T follicular helper cell (primary cell): Measurements from ENCODE around the gene SLC43A3.
"Not testable (repeated sequence)": the region's sequence is repeated elsewhere in the genome, so short reads cannot be mapped to it uniquely, and the experiment has no call there.

Source experiments
- DNase-seq: peaks from one replicate; pipeline ENCODE4 v3.0.0-alpha.2; 2020; ENCODE audit warnings: low read depth

SLC43A3 gene

DNA sequence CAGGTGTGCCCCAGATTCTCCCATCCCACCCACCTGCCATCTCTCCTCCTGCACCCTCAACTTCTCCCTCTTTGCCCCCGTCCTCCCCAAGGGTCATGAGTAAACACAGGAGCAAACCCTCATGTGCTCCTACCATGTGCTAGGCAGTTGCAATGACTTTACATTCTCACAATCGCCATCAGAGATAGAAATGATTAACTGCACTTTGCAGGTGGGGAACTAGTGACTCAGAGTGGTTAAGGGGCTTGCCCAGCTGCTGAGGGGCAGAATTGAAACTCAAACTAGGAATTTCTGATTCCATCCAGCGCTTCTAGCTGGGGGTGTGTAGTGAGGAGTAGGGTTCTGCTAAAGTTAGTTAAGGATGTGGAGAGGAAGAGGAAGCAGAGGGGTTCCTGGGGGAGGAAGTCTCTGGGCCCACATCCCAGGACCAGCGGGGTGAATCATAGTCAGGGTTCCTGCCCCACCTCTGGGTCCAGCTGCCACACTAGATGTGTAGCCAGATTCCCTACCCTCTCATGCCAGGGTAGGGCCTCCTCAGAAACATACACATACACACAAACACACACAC lies 20.5 kb downstream of the SLC43A3 start:
- DNase-seq: no peak

DNA sequence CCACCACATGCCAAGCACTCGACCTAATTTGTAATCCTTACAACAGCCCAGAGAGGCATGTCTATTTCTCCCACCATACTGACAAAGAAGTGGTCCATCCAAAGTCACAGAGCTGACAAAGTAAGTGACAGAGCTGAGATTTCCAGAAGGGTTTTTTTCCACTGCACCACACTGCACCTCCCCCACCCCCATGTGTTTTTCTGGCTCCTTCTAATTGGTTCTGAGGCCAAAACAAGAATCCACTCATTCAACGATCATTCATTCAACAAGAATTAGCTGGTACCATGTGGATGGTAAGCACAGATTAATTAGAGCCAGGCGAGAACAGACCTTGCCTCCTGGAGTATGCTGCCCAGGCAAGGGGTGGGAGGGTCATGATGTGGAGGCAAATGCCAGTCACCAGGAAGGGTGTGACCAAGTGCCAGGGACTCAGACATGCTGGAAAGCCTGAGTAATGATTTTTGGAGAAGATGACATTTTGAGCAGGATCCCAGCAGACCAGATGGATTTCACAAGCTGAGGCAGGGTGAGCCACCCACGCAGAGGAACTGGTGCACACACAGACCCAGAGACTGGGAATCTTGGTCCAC lies 21.6 kb downstream of the SLC43A3 start:
- DNase-seq: no peak

DNA sequence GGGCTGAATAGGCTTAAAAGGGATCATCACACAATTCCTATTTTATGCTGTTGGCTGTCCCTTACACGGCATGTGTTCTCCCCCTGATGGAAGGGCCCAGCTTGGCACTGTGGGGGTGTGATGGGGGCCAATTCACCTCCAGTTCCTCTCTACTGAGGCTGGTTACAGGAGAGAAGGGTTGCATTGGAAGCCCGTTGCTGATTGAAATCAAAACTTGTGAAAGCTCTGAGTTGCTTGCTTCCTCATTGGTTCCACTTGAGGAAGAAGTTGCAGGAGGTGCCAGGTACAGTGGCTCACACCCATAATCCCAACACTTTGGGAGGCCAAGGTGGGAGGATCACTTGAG lies 23.1 kb downstream of the SLC43A3 start:
- DNase-seq: no peak

DNA sequence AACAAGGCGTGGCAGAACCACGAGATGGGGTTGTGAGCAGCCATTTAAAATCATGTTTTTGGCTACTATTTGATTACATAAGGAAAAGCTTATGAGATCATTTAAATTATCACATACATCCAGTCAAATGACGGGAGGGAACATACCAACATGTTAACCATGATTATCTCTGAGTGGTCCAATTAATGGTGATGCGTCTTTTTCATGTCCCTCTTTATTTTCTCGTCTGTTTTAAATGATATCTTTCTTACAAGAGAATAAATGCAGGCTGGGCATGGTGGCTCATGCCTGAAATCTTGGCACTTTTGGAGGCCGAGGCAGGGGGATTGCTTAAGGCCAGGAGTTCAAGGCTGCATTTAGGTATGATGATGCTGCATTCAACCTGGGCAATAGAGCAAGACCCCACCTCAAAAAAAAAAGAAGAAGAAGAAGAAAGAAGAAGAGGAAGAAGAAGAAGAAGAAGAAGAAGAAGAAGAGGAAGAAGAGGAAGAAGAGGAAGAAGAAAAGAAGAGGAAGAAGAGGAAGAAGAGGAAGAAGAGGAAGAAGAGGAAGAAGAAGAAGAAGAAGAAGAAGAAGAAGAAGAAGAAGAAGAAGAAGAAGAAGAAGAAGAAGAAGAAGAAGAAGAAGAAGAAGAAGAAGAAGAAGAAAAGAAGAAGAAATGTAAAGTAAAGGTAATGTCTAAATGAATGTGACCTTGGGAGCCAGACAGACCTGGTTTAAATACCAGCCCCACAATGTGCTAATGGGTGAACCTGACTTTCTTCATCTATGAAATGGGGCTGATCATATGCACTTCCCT lies 23.7 kb downstream of the SLC43A3 start:
- DNase-seq: not testable (repeated sequence)

DNA sequence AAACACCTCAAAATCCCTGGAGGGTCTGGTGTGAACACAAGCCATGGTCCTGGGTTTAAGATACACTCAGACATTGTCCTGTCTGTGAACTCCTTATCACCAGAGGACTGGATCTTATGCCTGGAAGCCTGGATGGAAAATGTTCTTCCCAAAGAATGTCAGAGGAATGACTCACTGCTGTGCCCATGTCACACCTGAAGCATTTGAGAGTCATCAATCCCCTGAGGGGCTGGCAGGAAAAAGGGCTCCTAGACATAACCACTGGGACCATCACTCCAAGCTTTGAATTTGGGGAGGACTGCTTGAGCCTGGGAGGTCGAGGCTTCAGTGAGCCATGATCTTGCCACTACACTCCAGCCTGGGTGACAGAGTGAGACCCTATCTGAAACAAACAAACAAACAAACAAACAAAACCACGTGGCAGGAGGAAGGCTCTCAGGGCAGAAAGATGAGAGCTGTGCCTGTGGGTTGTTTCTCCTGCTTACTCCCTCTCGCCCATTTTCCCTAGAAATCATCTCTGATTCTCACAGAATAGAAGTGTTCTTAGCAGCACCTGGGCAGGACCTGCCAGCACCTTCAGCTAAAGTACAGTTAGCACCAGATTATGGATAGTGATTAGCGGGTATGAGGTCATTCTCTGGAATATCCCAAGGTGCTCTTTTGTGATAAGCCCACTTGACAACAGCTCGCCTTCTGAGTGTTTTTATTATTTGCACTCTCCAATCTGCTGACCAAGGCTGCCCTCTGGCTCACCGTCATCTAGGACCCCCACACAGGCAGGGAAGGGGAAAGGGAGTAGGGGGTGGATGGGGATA lies 24.5 kb downstream of the SLC43A3 start:
- no peak for DNase-seq

DNA sequence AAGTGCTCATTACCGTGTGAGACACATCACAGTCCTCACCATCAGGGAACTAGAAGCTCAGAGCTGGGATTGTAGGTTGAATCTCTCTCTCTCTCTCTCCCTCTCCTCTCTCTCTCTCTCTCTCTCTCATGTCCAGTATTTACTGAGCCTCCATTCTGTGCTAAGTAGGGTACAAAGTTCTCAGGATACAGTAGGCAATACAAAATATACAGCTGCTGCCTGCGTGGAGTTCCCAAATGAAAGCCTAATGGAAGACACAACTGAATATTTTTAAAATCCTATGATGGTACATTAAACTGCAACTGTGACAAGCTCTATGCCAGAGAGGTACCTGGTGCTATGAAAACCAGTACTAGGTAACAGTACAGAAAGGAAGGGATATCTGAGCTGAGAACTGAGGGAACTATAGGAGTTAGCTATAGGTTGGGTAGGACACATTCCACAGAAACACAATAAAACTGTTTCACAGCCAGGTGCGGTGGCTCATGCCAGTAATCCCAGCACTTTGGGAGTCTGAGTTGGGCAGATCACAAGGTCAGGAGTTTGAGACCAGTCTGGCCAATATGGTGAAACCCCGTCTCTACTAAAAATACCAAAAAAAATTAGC lies 26.8 kb downstream of the SLC43A3 start:
- DNase-seq: no peak

DNA sequence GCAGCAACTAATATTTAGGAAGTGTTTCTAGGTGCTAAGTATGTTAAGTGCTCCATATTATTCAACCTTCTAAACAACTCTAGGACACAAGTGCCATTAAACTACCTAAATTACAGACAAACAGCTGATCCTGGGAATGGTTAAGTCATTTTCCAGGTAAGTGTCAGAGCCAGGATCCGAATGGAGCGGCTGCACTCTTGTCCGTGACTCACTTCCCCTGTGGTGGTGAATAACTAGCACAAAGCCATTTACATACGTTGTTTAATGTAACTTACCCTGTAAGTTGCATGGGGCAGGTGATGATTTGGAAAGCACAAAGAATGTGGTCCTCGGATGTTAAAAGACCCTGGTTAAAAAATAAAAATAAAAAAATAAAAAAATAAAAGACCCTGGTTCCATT lies 27.7 kb downstream of the SLC43A3 start:
- no peak for DNase-seq

DNA sequence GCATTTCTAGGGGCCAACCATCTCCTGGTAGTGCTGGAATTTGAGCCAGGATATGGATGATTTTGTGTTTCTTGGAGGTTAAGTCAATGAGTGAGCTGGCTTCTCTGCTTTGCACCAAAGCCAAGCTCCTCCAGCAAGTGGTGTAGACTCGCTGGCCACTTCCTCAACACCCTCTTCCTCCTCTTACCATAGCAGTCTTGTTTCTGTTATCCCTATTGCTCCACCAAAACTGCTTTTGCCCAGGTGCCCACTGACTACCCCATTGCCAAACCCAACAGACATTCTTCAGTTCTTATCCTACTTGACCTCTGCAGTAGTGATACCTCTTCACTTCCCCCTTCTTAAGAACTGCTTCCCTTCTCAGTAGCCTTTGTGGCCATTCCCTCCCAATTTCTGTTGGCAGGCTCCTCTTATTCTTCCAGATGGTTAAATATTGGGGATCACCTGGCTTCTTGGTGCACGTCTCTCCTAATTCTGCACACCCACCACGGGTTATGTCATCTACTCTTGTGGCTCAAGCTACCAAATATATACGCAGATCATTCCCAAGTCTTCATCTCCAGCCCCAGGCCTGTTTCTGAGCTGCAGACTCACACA lies 29.4 kb downstream of the SLC43A3 start:
- no peak for DNase-seq

DNA sequence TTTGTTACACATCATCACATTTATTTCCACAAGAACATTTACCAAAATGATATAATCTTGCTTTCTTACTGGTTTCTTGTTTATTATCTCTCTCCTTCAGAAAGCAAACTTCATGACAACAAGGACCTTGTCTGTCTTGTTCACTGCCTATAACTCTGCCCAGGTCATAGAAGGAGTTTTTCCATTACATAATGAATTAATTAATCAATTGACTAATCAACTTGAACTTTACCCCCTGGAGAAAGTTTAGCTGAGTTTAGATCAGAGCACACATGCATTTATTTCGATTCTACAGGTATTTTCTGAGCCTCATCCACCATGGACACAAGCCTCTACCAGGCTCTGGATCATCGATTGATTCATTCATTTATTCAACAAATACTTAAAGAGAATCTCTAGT lies 30.2 kb downstream of the SLC43A3 start:
- no peak for DNase-seq

DNA sequence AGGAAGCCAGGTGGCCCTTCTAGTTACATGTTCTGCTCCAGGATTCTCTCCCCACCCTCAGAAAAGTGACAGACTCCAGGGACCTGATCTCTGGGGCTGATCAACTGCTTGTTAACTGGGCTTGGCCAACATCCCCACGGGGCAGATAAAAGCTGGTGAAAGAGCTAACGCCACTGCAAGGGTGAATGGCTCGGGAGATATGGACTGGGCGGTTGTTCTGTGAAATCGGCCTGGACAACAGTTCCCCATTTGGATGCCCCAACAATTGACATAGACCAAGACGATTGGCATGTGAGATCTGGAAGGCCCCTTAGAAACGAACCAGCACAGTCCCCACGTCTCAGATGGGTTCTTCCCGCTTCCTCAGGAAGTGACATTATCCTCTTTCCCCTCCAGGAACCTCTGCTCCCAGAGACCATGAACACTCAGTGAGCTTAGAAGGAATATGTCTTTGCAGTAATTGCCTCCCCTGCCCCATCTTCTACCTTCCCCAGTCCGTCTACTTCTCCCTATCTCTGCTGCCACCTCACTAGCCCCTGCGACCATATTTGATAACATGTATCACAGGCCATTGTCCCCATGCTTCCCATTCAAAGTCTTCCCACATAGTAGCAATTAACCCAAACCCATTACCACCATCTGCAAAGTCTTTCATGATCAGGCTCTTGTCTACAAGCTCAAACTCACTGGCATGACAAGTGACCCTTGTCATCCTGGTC lies 30.9 kb downstream of the SLC43A3 start:
- no peak for DNase-seq

DNA sequence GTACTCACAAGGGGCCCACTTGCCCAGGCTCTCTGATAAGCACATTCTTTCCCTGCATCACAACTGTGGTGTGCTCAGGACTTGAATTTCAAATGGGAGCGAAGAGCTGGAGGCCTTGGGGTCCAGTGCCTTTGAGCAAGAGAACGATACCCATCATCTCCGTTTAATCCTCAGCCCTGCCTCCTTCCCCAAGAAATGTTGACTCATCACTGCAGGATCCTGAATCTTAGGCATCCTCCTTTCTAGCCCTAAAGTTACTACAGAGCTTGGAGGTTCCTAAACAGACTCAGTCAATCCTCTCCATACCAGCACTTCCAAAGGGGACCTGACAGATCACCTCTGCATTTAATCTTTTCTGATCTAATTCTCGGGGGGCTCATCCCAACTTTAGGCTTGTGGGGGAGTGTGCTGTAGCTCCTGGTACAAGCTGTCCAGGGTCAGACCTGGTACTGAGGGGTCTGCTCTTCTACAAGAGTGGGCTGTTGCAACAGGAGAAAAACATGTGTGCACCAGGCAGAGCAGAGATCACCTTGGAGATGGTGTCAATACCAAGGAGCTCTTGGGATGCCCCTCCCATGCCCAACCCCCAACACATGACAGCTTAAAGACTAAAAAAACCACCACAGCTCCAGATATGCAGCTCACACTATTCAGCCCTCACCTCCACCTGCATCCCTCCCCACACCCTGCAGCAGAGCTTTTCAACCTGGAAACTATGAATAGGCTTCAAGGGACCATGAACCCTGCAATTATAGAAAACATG lies 32.5 kb downstream of the SLC43A3 start:
- no peak for DNase-seq

DNA sequence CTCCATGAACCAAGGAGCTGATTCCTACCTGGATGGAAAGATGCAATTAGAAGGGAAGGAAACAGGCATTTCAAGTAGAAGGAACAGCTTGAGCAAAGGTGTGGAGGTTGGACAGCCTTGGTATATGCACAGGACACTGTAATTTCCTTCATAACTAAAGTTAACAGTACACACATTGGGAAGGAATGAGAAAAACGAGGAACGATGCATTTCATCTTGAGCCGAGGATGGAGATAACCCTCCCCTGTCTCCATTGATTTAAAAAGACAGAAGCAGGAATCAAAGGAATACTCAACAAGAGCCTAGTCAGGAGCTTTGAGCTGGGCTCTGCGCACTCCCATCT lies 34.2 kb downstream of the SLC43A3 start:
- DNase-seq: no peak

DNA sequence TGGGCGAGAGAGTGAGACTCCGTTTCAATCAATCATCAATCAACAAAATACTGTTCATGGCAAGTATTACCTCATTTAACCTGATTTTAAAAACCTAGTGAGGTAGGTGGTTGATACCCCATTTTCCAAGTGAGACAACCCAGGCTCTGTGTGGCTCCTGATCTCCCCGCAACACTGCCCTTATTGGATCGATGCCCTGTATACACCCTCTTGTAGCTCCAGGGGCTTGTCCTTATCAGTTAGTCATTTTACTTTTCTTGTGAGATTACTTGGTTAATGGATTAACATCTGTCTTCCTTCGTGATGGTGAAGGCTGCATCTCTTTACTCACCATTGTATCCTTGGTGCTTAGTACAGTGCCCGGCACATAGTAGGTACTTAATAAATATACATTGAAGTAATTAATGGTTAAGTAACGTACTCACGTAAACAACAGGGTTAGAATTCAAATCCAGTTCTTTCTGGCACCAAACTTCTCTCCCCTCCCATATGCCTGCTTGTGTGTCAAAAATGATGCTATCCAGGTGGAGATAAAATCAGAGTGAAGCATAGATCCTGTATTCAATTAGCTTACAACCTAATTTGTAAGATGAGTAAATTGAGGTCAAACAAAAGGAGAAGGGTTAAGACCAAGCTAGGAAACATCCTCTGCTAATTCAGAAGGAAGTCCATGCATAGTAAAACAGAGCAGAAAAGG lies 34.7 kb downstream of the SLC43A3 start:
- no peak for DNase-seq

DNA sequence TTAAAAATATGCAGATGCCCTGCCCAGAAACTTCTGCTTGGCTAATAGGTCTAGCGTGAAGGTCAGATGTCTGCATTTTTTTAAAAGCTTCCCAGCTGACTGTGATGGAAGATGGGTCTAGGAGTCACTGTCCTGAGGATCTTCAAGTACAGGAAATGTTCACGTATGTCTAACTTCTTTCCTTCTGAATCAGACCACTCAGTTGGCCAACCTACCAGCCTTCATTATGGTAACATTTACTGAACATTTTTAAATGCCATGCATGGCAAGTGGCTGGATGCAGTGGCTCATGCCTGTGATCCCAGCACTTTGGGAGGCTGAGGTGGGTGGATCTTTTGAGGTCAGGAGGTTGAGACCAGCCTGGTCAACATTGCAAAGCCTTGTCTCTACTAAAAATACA lies 35.4 kb downstream of the SLC43A3 start:
- no peak for DNase-seq

DNA sequence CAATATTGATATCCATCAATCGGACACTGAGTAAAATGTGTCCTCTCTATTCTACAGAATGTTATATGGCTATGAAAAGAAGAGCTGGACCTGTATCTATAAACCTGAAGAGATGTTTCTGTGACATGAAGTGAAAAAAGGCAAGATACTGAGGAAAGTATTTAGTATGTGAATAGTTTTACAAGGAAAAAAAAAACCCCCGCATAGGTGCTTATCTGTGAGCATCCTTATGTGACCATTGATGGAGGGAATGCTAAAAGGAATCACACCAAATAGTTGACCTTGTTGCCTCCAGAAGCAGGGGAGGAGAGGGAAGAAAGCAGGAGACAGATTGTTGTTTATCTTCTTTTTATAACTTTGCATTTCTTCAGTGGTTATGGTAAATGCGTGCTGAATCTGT lies 35.8 kb downstream of the SLC43A3 start:
- DNase-seq: no peak

DNA sequence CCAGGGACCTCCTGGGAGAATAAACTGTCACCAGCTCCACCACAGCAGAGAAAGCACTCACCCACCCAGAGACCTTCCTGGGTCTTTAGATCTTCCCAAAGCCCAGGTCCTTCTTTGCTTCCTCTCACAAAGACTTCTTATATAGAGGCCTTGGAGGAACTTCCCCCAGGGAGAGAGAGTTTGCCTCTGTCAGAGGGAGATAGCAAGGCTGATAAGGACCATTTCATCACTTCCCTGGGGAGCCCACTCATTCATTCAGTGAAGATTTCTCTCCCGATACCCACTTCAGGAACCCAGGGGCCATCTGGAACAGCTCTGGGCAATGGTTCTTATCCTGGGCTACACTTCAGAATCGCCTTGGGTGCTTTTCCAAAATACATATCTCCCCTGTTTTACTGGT lies 36.4 kb downstream of the SLC43A3 start, which contains the start of gene PRG2:
Gene PRG2 (minus strand): TSS at position 116 of the 400 bp plus-strand sequence. CDS start 706 bp downstream, outside the sequence.
- DNase-seq: no peak

DNA sequence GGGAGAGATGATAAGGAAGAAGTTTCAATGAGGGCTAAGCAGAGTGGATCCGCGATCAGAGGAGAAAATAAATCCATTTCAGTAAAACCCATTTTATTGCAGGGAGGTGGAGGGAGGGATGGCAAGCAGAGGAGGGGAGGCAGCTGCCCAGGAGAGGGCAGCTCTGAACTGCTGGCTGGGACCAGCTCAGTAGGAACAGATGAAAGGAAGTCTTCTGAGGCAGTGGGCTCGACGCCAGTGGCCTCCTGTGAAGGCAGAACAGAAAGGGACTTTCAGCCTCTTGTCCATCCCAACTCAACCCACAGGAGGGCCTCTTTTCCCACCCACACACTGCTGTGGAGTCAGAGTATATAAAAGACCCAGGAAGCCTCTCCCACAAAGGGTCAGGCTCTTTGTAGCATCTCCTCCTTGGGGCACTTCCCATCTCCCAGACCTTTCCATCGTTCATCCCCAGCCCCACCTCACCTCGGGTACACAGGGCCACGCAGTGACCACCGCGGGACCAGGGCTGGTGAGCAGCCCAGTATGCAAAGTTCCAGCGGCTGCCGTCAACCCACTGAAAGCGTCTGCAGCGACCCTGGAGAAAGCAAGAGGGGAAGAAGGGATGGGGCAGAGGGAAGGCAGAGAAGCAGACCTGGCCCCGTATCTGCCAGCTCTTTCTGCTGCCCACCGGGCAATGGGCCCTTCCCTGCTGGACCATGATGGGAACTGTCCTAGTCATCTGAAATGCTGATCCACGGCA lies 39.5 kb downstream of the SLC43A3 start:
- no peak for DNase-seq

DNA sequence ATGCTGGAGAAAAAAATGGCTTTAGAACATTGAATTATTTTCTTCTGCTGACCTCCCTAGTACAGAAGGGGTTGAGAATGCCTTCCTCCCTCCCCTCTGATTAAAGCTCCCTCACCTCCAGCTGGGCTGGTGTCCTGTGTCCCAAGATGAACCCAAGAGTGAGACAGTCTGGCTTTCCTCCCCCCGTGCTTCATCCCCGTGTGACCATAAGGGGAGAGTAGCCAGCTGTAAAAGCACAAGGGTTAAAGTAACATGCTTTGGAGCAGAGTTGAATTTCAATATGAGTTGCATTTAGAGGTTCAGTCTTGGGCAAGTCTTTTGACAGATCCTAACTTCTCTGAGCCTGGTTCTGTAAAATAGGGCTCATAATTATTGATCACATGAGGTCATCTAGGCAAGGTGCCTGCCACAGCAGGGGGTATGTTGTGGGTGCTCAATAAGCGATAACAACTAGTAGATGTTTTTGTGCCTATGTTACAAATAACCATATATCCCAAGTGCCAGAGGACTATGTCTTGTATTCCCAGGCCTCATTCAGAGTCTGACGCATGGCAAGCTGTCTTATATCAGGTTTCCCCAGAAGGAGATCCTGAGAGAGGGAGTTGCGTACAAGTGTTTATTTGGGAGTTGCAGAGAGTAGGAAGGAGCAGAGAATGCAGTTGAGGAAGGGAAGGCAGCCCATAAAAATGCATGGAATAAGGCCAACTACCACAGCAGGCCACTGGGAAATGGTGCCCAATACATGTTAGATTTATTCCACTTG lies 40.6 kb downstream of the SLC43A3 start:
- no peak for DNase-seq
